Stimulated activated CD4-positive, alpha-beta T cell treated with anti-CD3 and anti-CD28 coated beads, Interleukin-2, amount 100 ng/mL, for 48 hours (primary cell): ENCODE results near the gene EMC8.
"Not testable (repeated sequence)": the region's sequence is repeated elsewhere in the genome, so short reads cannot be mapped to it uniquely, and the experiment has no call there.

ENCODE experiments used
- DNase-seq, 2 donors: peaks; one replicate each; pipeline ENCODE4 v3.0.0-alpha.2; 2020

EMC8 gene

DNA sequence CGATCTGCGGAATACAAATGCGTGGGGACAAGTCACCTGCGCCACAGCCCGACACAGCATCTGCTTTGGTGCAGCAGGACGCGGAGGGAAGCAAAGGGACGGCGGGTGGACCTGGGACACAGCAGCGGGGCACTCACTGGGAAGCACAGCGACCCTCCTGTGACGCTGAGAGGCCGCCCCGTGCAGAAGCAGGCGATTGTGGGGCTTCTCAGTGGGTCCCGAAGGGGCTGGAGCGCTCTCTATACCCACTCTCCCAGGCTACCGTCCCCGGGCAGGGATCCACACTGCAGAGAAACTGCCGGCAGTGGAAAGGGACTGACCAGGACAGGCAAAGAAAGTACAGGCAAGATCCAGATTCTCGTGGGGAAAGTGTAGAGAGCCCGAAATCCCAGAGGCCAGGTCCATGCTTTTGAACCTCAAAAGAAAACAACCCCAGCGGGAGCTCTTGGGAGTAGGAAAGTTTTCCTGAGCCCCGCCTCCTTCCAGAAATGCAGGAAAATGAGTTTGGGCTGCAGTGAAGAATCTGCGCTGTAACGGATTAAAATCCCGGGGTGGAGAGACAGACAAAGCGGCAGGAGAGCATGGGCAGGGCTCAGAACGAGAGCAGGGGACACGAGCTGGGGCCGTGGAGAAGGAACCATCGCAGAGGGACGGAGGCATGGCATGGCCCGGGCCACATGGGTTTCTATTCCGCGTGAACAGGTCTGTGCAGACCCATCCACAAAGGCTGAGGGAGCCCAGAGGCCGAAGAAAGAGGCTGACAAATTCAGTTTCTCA lies 12.9 kb upstream of the EMC8 start:
- DNase-seq, result no peak

DNA sequence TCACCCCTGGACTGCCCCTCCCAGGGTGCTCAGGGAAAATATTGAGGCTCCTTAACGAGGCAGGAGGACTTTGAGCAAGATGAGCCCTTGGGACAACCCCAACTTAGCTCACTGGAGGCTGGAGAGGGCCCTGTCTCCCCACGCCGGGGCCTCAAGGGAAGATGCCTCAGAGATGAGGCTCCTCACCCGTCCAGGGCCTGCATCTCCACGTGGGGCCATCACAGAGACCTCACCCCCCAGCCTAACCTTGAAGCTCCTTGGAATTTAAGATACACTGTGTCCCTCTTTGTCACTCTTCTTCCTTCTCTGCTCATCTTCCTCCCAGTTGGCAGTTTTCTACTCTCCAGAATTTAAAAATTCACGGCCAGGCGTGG lies 11.4 kb upstream of the EMC8 start:
- no peak for DNase-seq

DNA sequence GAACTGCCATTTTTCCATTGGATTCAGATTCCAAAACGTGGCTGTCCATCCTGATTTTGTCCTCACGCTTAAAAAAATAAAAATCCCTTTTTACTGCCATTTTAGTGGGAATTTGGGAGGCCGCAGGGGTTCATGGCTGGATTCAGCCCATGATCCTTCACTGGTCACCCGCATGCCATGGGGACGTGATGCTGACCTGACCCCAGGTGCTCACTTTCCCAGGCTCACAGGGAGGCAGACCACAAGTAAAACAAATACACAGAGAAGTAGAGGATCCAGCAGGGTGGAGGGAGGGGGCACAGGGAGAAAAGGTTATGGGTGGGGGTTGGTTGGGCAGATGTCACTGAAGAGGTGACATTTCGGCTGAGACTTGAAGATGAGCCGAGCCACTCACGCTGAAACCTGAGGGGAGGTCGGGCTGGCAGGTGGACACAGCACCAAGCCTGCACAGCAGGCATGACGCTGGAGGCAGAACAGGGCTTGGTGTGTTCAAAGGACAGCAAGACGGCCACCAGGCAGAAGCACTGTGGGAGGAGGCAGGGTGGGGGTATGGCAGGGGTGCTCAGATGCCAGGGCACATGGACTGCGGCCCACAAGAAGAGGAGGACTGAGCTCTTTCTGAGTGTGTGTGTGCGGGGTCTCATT lies 10.9 kb upstream of the EMC8 start:
- no peak for DNase-seq

DNA sequence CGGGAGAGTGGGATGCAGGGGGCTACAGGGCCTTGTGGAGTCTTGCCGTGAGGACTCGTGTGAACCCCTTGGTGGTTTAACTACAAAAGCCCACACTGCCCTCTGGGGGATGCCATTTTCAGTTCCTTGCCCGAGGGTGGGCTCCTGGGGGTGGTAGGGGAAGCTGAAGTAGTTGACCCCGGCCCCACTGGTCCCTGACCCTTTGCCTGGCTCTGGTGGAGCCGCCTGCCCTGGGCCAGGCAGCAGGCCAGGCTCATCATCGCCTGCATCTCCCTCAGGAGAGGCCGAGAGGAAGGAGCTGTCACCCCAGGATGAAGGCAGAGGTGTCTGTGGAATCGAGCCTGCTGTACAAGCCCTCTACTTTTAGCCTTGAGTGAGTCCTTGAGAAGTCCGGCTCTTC lies 10.3 kb upstream of the EMC8 start:
- DNase-seq, result no peak

DNA sequence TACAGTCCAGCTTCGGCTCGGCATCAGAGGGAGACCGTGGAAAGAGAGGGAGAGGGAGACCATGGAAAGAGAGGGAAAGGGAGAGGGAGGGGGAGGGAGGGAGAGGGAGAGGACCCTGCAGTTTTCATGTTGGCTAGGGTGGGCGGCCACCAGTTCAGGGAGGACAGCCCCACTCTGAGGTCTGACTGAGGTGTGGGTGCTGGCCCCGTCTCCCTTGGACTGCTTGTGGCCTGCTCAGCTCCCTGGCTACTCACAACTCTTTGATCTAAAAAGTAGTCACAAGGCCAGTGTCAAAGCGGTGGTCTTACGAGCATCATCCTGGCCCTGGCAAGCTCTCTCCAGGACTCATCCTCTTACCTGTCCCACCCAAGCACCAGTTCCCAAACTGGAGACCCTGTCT lies 9.6 kb upstream of the EMC8 start:
- no peak for DNase-seq

DNA sequence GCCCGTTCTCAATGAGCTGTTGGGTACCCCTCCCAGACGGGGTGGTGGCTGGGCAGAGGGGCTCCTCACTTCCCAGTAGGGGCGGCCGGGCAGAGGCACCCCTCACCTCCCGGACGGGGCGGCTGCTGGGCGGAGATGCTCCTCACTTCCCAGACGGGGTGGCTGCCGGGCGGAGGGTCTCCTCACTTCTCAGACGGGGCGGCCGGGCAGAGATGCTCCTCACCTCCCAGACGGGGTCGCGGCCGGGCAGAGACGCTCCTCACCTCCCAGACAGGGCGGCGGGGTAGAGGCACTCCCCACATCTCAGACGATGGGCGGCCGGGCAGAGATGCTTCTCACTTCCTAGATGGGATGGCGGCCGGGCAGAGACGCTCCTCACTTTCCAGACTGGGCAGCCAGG lies 8.8 kb upstream of the EMC8 start:
- not testable (repeated sequence) for DNase-seq

DNA sequence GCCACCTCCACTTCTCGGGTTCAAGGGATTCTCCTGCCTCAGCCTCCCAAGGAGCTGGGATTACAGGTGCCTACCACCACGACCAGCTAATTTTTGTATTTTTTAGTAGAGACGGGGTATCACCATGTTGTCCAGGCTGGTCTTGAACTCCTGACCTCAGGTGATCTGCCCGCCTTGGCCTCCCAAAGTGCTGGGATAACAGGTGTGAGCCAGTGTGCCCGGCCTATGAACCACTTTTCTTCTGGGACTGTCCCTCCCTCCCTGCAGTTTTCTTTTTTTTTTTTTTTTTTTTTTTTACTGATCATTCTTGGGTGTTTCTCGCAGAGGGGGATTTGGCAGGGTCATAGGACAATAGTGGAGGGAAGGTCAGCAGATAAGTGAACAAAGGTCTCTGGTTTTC lies 8.0 kb upstream of the EMC8 start:
- not testable (repeated sequence) for DNase-seq

DNA sequence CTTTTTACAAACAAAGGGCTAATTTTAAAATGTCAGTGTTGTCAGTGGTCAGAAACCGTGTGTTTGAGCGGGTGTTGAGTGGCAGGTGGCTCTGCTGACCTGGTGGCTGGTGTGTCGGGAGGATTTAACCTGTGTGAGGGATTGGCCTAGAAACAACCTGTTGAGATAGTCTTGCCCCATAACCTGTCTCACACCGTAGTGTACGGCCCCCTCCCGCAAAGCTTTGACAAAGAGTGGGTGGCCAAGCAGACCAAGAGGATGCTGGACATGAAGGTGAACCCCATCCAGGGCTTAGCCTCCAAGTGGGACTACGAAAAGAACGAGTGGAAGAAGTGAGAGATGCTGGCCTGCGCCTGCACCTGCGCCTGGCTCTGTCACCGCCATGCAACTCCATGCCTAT lies 7.2 kb upstream of the EMC8 start:
- no peak for DNase-seq

DNA sequence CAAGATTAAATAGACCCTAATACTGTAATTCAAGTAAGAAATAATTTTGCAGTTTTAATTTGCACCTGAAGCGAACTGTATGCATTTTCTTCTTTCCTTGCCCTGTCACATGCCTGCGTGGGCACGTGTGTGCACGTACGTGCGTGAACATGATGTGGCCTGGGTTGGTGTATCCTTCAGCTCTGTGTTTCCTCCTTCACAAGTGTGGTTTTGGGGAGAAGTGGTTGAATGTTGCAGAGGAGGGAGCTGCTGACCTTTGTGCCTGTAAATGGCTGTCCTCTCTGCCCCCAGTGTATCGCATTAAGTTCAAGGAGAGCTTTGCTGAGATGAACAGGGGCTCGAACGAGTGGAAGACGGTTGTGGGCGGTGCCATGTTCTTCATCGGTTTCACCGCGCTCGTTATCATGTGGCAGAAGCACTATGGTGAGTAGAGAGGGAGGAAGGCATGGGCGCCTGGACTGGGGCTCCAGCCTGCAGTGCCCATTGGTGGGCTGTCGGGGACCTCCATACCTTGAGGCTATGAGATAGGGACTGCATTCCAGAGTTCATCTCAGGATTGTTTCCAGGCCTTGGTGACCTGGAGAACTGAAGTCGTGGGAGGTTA lies 6.2 kb upstream of the EMC8 start:
- DNase-seq, result no peak

DNA sequence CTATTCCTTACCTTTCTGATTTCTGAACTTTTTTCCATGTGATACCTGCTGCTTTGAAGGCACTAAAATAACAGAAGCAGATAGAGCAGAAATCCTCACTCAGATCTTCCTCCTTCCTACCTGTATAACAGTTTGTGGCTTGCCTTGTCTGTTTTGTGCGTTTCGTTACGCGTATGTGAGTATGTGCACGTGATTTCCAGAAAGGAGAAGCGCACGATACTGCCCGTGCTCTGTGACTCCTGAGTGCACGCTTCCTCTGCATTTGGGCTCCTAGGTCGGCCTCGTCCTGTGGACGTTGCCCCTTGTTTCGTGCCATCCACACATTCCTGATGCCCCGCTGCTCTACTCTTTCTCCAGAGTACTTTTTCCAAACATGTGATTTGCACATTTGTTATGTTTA lies 4.2 kb upstream of the EMC8 start:
- DNase-seq, result no peak

DNA sequence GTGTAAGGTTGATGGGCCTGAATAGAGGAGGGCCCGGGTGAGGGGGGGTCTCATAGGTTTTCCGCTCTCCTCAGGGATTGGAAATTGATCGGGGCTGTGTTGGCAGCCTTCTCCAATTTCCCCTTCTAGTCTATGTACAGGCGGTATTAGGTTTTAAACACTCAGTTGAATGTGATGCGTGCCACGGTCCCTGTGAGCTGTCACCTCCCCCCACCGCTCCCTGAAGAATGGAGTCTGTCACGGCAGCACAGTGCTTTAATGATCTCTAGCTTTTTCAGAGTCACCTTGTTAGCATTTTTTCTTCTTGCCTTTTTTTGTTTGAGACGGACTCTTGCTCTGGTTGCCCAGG lies 951 bp upstream of the EMC8 start:
- DNase-seq, result no peak

DNA sequence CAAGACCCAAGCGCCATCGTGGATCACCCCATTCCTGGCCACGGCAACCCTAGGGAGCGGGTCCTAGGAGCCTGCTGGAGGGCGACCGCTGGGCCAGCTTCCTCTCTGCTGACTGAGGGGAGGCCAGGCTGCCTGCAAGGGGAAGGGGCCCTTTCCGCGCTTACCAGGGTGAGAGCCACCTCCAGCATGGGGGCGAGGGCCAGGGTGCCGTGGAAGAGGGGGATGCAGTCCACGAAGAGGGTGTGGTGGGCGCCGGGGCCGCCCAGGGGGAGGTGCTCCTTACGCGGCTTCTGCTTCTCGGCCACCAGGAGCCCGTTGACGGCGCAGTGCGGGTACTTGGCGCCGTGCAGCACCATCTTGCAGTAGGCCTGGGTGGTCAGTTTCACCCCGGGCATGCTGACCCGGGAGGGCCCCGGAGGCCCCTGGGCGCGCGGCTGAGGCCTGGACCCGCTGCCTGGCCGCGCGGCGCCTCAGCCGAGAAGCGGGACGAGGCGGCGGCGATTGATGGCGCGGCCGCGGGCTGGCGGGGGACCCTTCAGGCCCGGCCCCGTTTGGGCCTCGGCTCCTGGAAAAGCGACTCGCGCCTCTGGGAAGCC lies 345 bp downstream of the EMC8 start:
- DNase-seq, result peak in 1 of 2 donors; percentile 13

DNA sequence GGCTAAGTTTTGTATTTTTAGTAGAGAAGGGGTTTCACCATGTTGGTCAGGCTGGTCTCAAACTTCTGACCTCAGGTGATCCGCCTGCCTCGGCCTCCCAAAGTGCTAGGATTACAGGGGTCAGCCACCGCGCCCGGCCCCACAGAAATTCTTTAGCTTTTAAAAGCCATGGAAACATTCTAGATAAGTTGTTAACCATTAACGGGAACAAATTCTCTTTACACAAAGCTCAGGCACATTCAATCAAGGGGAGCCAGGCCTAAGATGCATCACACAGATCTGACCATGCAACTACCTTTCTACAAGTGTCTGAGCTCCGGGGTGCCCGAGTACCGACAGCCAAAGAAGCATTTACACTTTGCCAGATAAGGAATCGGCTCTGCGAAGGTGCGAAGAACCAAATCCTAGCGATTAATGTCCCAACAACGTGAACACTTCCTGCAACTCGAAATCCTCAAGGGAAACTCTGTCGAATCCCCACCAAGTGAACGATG lies 1.0 kb downstream of the EMC8 start:
- no peak for DNase-seq

DNA sequence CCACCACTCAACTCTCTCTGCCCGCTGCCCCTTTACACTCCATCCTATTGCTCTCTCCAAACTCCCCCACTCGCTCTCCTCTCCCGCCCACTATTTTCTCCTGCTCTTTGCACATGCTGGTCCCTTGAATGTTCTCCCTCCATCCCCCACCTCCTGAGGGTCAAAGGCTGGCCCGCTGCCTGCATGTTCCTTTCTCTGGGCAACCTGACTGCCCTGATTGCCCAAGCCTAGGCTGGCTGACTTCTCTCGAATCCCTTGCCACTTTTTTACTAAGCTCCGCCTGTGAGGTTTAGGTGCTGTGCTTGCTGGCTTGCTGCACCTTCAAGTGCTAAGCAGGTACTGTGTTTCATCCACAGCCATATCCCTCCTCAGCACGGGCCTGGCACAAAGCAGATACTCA lies 2.7 kb downstream of the EMC8 start:
- no peak for DNase-seq

DNA sequence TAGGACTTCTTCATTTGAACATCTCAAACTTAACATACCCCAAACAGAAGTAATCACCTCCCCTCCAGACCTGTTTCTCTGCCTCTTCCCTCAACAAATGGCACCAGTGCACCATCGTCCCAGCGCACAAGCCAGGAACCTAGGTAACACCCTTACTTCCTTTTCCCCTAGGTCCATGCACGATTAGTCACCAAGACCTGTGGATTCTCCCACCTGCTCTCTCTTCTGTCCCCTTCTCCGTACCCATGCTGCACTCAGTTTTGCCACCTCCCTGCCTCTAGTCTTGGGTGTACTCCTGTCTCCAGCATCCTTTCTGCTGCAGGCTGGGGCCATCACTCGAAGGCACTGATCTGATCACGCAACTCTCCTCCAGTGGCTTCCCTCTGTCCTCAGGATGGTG lies 3.2 kb downstream of the EMC8 start:
- DNase-seq, result no peak

DNA sequence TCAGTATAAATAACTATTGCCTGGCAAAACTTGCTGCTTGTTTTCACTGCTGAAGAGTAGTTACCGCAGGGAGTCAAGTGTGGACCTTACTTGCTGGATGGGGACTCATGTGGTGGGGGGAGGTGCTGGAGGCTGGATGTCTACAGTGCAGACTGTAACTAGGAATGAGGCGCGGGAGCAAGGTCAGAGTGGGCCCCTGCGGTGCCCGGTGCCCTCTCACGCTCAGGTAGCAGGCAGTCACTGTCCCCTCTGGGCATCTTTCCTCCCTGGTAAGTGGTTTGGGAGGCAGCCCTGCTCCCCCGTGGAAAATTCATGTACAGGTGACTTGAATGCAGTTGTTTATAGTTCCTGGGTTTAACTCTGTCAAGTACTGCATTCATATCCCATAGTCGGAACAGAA lies 4.6 kb downstream of the EMC8 start:
- DNase-seq, result no peak

DNA sequence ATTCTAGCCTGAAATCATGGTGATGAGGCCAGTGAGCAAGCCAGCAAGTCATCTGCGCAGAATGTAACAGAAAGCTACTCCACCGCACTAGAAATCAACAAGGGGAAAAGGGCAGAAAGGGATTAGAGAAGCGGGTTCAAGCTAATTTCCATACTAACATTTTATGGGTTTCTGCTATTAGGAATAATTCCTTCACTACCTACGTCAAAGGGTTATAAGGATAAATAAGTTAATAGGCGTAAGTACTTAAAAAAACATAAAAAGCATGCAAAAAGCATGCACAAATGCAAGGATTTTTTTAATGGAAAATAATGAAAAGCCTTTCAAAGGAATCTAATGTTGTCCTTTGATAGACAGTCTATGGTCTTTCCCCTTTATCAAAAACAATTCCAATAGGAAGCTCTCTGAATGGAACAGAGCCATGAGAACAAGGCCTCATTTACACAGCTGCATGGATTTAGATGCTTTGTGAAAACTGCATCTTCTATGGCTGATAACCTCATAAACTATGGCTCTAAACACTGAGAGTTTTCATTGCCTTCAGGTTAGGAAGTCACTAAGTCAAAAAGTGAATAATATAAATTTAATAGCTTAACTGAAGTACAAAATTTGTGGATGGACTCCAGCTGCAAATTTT lies 5.6 kb downstream of the EMC8 start:
- DNase-seq, result no peak

DNA sequence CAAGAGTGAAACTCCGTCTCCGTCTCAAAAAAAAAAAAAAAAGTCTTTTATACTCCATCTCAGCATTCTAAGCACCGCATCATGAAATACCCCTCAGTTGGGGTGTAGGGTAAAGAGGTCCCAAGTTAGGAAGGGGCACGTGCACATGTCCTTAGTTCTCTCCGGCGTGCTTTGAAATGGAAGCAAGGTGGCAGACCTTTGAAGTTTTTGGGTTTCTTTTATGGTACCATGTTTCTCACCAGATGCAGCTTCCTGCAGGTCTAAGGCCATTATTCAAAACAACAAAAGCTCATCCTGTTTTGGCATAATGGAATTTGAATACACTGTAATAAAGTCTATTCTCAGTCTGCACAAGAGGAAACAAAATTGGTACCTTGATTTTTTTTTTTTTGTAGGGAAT lies 9.6 kb downstream of the EMC8 start:
- no peak for DNase-seq

DNA sequence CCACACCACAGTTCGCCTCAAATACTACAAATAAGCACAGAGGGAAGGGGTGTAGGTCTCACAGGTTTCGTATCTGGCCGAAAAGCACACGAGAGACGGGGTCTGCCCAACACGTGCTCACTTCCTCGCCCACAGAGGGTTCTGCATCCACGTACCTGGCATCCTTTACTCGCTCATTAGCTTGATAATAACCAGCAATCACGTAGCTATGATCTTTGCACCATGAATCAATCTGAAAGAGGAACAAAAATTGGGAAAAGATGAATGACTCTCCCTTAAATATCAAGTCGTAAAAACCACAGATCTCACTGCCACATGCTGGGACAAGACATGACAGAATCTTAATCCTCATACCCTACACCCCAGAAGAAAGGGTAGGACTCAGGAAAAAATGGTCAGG lies 10.5 kb downstream of the EMC8 start:
- no peak for DNase-seq

DNA sequence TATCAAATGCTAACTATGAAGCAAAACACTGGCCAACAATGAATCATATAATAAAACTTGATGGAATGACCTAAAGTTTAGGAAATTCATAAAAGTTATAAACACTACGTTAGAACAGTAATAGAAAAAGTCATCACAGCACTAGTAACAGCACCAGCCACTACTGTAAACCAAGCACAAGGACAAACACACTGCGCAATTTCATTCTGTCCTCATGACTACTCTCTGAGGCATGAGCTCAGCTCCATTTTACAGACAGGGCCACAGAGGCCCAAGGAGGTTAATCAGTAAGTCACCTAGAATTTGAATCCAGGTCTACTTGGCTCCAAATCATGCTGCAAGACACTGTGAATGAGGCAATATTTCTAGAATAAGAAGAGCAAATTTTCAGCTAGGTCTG lies 13.4 kb downstream of the EMC8 start:
- no peak for DNase-seq

DNA sequence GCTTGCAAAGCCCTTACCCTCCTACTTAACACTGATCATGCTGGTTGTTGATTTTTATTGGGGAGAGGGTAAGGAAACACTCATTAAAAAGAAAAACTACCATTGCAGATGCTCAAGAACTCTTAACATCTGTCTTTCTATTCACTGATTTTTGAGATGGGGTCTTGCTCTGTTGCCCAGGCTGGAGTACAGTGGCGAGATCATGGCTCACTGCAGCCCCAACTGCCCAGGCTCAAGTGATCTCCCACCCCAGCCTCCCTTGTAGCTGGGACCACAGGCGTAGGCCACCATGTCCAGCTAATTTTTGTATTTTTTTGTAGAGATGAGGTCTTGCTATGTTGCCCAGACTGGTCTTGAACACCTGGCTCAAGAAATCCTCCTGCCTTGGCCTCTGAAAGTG lies 14.5 kb downstream of the EMC8 start:
- no peak for DNase-seq

DNA sequence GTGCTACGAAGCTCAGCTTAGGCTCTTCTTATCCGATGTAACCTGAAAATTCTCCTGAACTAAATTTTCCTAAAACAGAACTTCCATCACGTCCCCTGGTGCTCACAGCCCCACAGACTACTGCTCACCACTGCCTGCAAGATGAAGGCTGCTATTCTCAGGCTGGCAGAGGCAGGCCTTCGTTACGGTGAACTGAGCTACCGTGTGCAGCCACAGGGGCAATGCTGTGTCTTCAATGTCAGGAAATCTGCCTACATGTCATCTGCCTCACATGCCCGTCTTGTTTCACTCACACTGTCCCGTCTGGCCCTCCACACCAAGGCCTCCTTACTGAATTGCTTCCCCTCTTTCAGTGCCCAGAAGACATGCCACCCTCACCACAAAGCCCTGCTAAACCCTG lies 15.9 kb downstream of the EMC8 start:
- no peak for DNase-seq

DNA sequence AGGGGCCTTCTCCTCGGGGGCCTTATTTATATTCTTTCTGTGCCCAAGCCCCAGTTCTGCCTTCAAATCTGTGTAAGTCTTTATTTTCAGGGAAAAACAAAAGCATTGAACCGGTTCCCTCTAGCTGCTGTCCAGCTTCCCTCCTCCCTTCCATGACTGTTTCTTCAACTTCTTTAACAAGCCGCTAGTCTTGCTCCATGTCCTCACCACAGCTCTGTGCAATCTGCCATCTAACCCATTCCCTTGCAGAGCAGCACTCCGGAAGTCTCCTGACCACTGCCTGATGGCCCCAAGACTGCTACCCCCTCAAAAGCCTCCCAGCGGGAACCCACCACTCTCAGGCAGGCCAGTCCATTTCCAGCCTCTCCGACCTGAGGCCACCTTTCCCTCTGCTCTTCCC lies 16.9 kb downstream of the EMC8 start:
- DNase-seq, result no peak
